Activated CD4-positive, alpha-beta T cell treated with anti-CD3 and anti-CD28 coated beads, Interleukin-2, amount 50 U/mL, for 16 hours (primary cell): Measurements from ENCODE around the gene BLVRB.
"Not testable (repeated sequence)": the region's sequence is repeated elsewhere in the genome, so short reads cannot be mapped to it uniquely, and the experiment has no call there.

Source experiments
- DNase-seq: peaks from one replicate; pipeline ENCODE4 v3.0.0-alpha.2; 2020

Gene BLVRB

DNA sequence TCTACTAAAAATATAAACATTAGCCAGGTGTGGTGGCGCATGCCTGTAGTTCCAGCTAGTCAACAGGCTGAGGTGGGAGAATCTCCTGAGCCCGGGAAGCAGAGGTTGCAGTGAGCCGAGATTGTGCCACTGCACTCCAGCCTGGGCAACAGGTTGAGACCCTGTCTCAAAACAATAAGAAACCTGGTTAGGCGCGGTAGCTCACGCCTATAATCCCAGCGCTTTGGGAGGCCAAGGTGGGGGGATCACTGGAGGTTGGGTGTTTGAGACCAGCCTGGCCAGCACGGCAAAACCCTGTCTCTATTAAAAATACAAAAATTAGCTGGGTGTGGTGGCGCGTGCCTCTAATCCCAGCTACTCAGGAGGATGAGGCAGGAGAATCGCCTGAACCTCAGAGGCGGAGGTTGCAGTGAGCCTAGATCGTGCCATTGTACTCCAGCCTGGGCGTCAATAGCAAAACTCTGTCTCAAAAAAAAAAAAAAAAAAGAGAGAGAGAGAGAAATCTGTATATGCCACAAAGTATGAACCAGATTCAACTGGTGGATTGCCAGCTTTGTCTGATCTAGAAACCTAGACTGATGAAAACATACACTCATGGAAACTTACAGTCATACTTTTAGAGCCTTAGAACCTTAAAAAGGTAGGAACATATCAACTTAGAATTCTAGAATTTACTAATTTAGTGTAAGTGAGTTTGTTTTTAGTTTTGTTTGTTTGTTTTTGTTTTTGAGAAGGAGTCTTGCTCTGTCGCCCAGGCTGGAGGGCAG, 10.5 kb upstream of the BLVRB start:
- peak; percentile 12 for DNase-seq

GRCh38 chr19:40474737-40475136, 9.2 kb upstream of the BLVRB start:
- no peak for DNase-seq

DNA sequence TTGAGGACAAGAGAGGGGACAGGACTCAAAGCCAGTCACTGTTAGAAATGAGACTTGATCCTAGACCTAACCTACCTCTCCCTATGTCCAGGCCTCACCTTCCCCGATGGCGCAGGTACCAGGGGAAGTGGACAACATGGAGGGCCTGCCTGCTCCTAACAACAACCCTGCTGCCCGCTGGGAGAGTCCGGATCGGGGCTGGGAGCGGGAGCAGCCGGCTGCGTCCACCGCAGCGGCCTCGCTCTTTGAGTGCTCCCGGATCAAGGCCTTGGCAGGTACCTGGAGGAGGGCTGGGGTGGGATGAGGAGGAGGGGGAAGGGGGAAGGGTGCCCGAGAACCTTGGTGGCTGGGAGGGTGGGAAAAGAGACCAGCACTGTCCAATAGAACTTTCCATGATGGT, 7.0 kb upstream of the BLVRB start:
- no peak for DNase-seq

- no peak for DNase-seq
Measured at GRCh38 chr19:40471111-40471510, 5.6 kb upstream of the BLVRB start.

DNA sequence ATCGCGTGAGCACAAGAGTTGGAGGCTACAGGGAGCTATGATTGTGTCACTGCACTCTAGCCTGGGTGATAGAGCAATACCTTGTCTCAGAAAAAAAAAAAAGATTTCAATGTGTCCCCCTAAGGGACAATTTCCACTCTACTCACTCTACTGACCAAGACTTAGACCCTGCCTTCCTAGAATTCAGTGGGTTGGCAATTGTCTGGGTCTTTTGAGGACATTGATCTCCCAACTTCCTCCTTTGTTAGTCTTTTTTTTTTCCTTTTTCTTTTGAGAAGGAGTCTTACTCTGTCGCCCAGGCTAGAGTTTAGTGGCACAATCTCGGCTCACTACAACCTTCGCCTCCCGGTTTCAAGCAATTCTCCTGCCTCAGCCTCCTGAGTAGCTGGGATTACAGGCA, 3.5 kb upstream of the BLVRB start:
- DNase-seq: no peak

DNA sequence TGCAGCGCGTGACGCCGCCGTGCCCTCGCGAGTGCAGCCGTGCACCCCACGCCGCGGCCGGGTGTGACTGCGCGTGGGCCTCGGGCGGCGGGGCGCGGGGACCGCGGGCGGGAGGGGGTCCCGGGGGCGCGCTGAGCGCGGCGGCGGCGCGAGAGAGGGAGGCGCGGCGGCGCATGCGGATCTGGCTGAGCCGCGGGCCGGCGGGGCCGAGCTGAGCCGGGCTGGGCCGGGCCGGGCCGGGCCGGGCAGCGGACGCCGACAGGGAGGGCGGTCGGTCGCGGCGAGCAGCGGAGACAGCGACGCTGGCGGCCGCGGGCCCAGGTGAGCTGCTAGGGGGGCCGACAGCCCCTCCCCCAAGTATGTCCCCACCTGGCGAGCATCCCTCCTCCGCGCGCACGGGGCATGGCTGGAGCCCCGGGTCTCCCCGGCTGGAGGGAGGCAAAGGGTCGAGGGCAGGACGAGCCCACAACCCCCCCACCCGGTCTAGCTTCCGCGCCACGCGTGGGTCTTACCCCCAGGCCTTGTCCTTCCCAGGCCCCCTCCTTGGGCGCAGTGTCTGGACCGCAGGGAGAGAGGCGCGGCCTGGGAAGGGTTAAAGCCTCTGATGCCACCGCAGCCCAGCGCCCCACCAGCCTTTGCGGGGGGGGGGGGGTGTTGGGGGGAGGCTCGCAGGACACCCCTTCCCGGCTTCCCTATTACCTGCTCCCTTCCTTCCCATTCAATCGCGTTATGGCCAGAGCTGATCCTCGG, 1.6 kb upstream of the BLVRB start, which contains the start of gene SPTBN4:
Gene SPTBN4 (plus strand): TSS at position 17 of the 750 bp plus-strand sequence. CDS start 5,621 bp downstream, outside the sequence.
- no peak for DNase-seq

GRCh38 chr19:40466219-40466984, 857 bp upstream of the BLVRB start:
- DNase-seq: no peak

GRCh38 chr19:40465025-40465556, 454 bp downstream of the BLVRB start:
- DNase-seq: peak; percentile 76

DNA sequence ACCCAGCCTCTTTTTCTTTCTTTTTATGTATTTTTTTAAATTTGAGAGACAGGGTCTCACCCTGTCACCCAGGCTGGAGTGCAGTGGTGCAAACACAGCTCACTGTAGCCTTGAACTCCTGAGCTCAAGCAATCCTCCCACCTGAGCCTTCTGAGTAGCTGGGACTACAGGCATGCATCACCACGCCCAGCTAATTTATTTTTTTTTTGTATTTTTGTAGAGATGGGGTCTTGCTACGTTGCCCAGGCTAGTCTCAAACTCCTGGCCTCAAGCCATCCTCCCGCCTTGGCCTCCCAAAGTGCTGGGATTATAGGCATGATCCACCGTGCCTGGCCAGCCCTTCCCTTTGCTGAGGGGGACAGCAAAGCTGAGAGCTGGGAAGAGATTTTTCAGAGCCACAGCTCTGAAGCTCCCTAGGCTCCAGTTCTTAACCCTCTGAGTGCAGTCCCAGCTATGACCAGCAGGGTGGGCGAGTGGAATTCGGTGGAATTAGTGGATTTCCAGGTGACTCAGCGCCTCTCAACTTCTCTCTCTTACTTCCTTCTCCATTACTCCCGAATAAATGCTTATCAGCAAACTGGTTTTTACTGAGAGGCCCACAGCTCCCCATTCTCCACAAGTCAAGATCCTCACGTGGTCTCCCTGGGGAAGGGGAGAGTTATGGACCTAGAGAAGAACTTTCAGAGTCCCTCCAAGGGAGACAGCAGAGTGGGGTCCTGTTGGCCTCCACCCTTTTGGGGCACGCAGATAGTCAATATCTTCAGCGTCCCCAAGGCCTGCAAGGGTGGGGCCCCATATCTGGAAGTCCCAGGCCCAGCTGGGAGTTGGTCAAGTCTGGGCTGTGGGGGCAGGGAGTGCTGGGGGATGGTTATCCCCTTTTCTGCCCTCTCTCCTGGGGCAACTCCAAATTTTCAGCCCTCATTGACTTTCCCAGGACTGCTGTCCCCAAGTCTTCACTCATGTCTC, 1.2 kb downstream of the BLVRB start:
- peak; percentile 66 for DNase-seq

DNA sequence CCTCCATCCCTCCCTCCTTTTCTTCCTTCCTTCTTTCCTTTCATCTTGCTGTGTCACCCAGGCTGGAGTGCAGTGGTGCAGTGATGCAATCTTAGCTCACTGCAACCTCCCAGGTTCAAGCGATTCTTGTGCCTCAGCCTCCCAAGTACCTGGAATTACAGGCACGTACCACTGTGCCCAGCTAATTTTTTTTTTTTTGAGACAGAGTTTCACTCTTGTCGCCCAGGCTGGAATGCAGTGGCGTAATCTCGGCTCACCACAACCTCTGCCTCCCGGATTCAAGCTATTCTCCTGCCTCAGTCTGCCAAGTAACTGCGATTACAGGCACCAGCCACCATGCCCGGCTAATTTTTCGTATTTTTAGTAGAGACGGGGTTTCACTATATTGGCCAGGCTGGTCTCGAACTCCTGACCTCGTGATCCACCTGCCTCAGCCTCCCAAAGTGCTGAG, 1.9 kb downstream of the BLVRB start:
- DNase-seq: peak; percentile 42

GRCh38 chr19:40461669-40462221, 3.8 kb downstream of the BLVRB start:
- no peak for DNase-seq

DNA sequence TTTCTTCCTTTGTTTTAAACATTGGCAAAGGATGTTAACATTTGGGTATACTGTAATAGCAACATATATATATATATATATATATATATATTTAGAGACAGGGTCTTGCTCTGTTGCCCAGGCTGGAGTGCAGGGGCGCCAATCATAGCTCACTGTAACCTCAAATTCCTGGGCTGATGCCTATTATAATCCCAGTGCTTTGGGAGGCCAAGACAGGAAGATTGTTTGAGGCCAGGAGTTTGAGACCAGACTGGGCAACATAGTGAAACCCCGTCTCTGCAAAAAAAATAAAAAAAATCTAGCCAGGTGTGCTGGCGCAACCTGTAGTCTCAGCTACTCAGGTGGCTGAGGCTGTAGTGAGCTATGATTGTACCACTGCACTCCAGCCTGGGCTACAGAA, 5.4 kb downstream of the BLVRB start:
- no peak for DNase-seq

DNA sequence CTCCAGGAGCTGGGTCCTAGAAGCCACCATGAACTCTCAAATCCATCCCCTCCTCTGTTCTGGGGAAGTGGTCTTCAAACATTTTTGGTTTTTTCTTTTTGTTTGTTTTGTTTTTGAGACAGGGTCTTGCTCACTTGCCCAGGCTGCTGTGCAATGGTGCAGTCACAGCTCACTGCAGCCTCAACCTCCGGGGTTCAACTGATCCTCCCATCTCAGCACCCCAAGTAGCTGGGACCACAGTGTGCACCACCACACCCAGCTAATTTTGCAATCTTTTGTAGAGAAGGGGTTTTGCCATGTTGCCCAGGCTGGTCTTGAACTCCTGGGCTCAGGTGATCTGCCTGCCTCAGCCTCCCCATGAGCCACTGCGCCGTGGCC, 7.0 kb downstream of the BLVRB start:
- DNase-seq: no peak

GRCh38 chr19:40457953-40458596, 7.5 kb downstream of the BLVRB start:
- no peak for DNase-seq

DNA sequence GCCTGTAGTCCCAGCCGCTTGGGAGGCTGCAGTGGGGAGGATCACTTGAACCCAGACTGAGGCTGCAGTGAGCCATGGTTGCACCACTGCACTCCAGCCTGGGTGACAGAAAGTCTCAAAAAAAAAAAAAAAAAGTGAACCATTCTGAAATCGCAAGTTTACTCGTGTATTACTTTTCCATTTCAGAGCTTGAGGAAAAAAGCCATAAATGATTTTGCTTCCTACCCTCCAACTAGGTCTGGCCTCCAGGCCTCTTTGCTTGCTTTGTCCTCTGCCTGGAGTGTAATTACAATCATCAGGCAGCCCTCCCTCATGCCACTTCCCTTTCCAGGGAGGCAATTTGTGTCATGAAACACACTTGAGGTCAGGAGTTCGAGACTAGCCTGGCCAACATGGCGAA, 8.5 kb downstream of the BLVRB start:
- no peak for DNase-seq

- not testable (repeated sequence) for DNase-seq
Measured at GRCh38 chr19:40453943-40454342, 11.6 kb downstream of the BLVRB start.

DNA sequence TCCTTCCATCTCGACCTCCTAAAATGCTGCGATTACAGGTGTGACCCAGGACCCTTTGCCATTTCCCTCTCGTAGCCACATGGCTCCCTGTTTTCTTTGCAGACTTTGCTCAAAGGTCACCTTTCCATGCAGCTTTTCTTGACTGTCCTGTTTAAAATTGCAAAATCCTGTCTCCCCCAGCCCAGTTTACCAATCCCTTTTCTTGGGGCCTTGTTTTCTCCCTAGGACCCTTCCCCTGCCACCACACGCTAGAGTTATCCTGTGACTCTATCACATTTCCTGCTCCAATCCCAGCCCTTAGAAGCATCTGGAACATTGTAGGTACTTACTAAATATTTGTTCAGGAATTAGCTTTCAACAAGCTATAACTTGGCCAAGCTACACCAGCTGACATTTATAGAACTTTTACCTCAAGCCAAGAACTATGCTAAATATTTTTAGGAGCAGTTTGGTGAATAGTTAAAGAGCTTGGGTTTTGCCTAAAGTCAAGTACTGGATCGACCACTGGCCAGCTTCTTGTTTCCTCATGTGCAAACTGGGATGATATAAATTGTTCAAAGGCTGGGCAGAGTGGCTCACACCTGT, 12.3 kb downstream of the BLVRB start:
- DNase-seq: no peak

GRCh38 chr19:40452016-40452415, 13.5 kb downstream of the BLVRB start:
- DNase-seq: no peak

- no peak for DNase-seq
Measured at GRCh38 chr19:40450664-40451063, 14.9 kb downstream of the BLVRB start.

DNA sequence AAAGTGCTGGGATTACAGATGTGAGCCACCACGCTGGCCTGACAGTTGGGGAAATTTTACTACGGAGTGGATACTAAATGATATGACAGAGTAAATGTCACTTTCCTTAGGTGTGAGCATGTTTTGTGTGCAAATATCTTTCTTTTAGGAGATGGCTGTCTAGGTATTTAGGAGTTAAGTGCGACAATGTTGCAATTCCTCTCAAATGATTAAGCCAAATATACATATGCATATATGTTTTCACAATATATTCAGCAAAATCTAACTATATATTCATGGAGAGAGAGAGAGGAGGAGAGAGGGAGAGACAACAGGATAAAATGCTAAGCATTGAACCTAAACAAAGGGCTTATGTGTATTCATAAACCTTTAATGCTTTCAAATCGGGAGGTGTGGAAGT, 16.0 kb downstream of the BLVRB start:
- no peak for DNase-seq
